Measurements from ENCODE around the gene OR10J5.

- TF ChIP-seq CTCF (conservative IDR thresholded peaks at IDR 0.05 in 1 of 2, IDR thresholded peaks at IDR 0.05 in 1 of 2; ENCODE audit: extremely low read depth in 1 of 2, insufficient read depth in 1 of 2, low read depth in 1 of 2, low read length in 2 of 2) (no peak), EZH2 (IDR thresholded peaks at IDR 0.05; ENCODE audit: borderline replicate concordance, low read length) (no peak)
These were observed 2.9 kb downstream of the OR10J5 start for GRCh38 chr1:159532922-159533321.
